ENCODE results near the gene CXorf58.

Gene CXorf58

GRCh38 chrX:23919706-23920320, 12.0 kb downstream of the CXorf58 start:
- peaks cover 3% of the 10 kb centered on the region for H3K36me3 Mint-ChIP-seq
- no peaks in the 10 kb centered on the region for H3K27me3 Mint-ChIP-seq
- H3K27ac Mint-ChIP-seq = no peak overlapping the region
- H3K9me3 Mint-ChIP-seq (ENCODE audit: low read depth) = no peaks in the 10 kb centered on the region
- H3K4me1 Mint-ChIP-seq (ENCODE audit: low read depth) = no peaks in the 10 kb centered on the region
- no peak overlapping the region for H3K4me3 Mint-ChIP-seq

GRCh38 chrX:23926015-23926414, 18.2 kb downstream of the CXorf58 start:
- Mint-ChIP-seq H3K9me3 (ENCODE audit: low read depth) (no peaks in the 10 kb centered on the region), H3K4me3 (no peak overlapping the region), H3K4me1 (ENCODE audit: low read depth) (peaks cover 2% of the 10 kb centered on the region), H3K36me3 (no peaks in the 10 kb centered on the region), H3K27me3 (no peaks in the 10 kb centered on the region), H3K27ac (no peak overlapping the region)

GRCh38 chrX:23930894-23931604, 23.2 kb downstream of the CXorf58 start:
- Mint-ChIP-seq H3K27me3 (no peaks in the 10 kb centered on the region), H3K36me3 (no peaks in the 10 kb centered on the region), H3K4me3 (no peak overlapping the region), H3K27ac (peak overlapping the region; percentile 43), H3K9me3 (ENCODE audit: low read depth) (no peaks in the 10 kb centered on the region), H3K4me1 (ENCODE audit: low read depth) (peaks cover 16% of the 10 kb centered on the region)

GRCh38 chrX:23932046-23932445, 24.2 kb downstream of the CXorf58 start:
- H3K27ac Mint-ChIP-seq = peak overlapping the region; percentile 34
- no peaks in the 10 kb centered on the region for H3K36me3 Mint-ChIP-seq
- H3K4me3 Mint-ChIP-seq = no peak overlapping the region
- no peaks in the 10 kb centered on the region for H3K27me3 Mint-ChIP-seq
- H3K4me1 Mint-ChIP-seq (ENCODE audit: low read depth) = peaks cover 16% of the 10 kb centered on the region
- no peaks in the 10 kb centered on the region for H3K9me3 Mint-ChIP-seq (ENCODE audit: low read depth)

- no peak overlapping the region for H3K27ac Mint-ChIP-seq
- peaks cover 16% of the 10 kb centered on the region for H3K4me1 Mint-ChIP-seq (ENCODE audit: low read depth)
- no peaks in the 10 kb centered on the region for H3K36me3 Mint-ChIP-seq
- H3K27me3 Mint-ChIP-seq = no peaks in the 10 kb centered on the region
- no peaks in the 10 kb centered on the region for H3K9me3 Mint-ChIP-seq (ENCODE audit: low read depth)
- no peak overlapping the region for H3K4me3 Mint-ChIP-seq
Measured at GRCh38 chrX:23935106-23935505, 27.3 kb downstream of the CXorf58 start.

GRCh38 chrX:23936180-23936579, 28.4 kb downstream of the CXorf58 start:
- no peaks in the 10 kb centered on the region for H3K27me3 Mint-ChIP-seq
- H3K36me3 Mint-ChIP-seq = no peaks in the 10 kb centered on the region
- H3K27ac Mint-ChIP-seq = no peak overlapping the region
- H3K4me3 Mint-ChIP-seq = no peak overlapping the region
- no peaks in the 10 kb centered on the region for H3K9me3 Mint-ChIP-seq (ENCODE audit: low read depth)
- H3K4me1 Mint-ChIP-seq (ENCODE audit: low read depth) = peaks cover 12% of the 10 kb centered on the region

GRCh38 chrX:23937100-23937499, 29.3 kb downstream of the CXorf58 start:
- no peak overlapping the region for H3K27ac Mint-ChIP-seq
- no peaks in the 10 kb centered on the region for H3K36me3 Mint-ChIP-seq
- no peaks in the 10 kb centered on the region for H3K9me3 Mint-ChIP-seq (ENCODE audit: low read depth)
- H3K4me1 Mint-ChIP-seq (ENCODE audit: low read depth) = peaks cover 4% of the 10 kb centered on the region
- H3K4me3 Mint-ChIP-seq = no peak overlapping the region
- no peaks in the 10 kb centered on the region for H3K27me3 Mint-ChIP-seq

GRCh38 chrX:23938690-23939089, 30.9 kb downstream of the CXorf58 start:
- H3K4me1 Mint-ChIP-seq (ENCODE audit: low read depth) = peaks cover 2% of the 10 kb centered on the region
- no peak overlapping the region for H3K4me3 Mint-ChIP-seq
- no peaks in the 10 kb centered on the region for H3K36me3 Mint-ChIP-seq
- H3K27me3 Mint-ChIP-seq = no peaks in the 10 kb centered on the region
- no peaks in the 10 kb centered on the region for H3K9me3 Mint-ChIP-seq (ENCODE audit: low read depth)
- no peak overlapping the region for H3K27ac Mint-ChIP-seq

GRCh38 chrX:23939203-23939602, 31.4 kb downstream of the CXorf58 start:
- peaks cover 2% of the 10 kb centered on the region for H3K4me1 Mint-ChIP-seq (ENCODE audit: low read depth)
- H3K4me3 Mint-ChIP-seq = no peak overlapping the region
- H3K9me3 Mint-ChIP-seq (ENCODE audit: low read depth) = no peaks in the 10 kb centered on the region
- no peaks in the 10 kb centered on the region for H3K27me3 Mint-ChIP-seq
- H3K36me3 Mint-ChIP-seq = no peaks in the 10 kb centered on the region
- no peak overlapping the region for H3K27ac Mint-ChIP-seq

- Mint-ChIP-seq H3K4me1 (ENCODE audit: low read depth) (peaks cover 5% of the 10 kb centered on the region), H3K36me3 (no peaks in the 10 kb centered on the region), H3K4me3 (no peak overlapping the region), H3K9me3 (ENCODE audit: low read depth) (no peaks in the 10 kb centered on the region), H3K27me3 (no peaks in the 10 kb centered on the region), H3K27ac (no peak overlapping the region)
Measured at GRCh38 chrX:23944234-23944633, 36.4 kb downstream of the CXorf58 start.

- Mint-ChIP-seq H3K27ac (no peak overlapping the region), H3K9me3 (ENCODE audit: low read depth) (no peaks in the 10 kb centered on the region), H3K4me1 (ENCODE audit: low read depth) (peaks cover 8% of the 10 kb centered on the region), H3K27me3 (no peaks in the 10 kb centered on the region), H3K4me3 (no peak overlapping the region), H3K36me3 (no peaks in the 10 kb centered on the region)
Measured at GRCh38 chrX:23945206-23945605, 37.4 kb downstream of the CXorf58 start.

- H3K36me3 Mint-ChIP-seq = peaks cover 2% of the 10 kb centered on the region
- H3K27me3 Mint-ChIP-seq = no peaks in the 10 kb centered on the region
- H3K27ac Mint-ChIP-seq = peak overlapping the region; percentile 54
- peak overlapping the region; percentile 83 for H3K4me3 Mint-ChIP-seq
- H3K4me1 Mint-ChIP-seq (ENCODE audit: low read depth) = peaks cover 31% of the 10 kb centered on the region
- no peaks in the 10 kb centered on the region for H3K9me3 Mint-ChIP-seq (ENCODE audit: low read depth)
Measured at GRCh38 chrX:23952391-23952790, 44.6 kb downstream of the CXorf58 start.

GRCh38 chrX:23952984-23953907, 45.4 kb downstream of the CXorf58 start:
- Mint-ChIP-seq H3K27me3 (no peaks in the 10 kb centered on the region), H3K9me3 (ENCODE audit: low read depth) (no peaks in the 10 kb centered on the region), H3K36me3 (peaks cover 2% of the 10 kb centered on the region), H3K4me3 (peak overlapping the region; percentile 83), H3K4me1 (ENCODE audit: low read depth) (peaks cover 32% of the 10 kb centered on the region), H3K27ac (peak overlapping the region; percentile 93)

GRCh38 chrX:23953908-23954269, 46.1 kb downstream of the CXorf58 start:
- peak overlapping the region; percentile 93 for H3K27ac Mint-ChIP-seq
- H3K27me3 Mint-ChIP-seq = no peaks in the 10 kb centered on the region
- H3K36me3 Mint-ChIP-seq = peaks cover 2% of the 10 kb centered on the region
- H3K4me1 Mint-ChIP-seq (ENCODE audit: low read depth) = peaks cover 34% of the 10 kb centered on the region
- no peaks in the 10 kb centered on the region for H3K9me3 Mint-ChIP-seq (ENCODE audit: low read depth)
- peak overlapping the region; percentile 83 for H3K4me3 Mint-ChIP-seq

GRCh38 chrX:23954396-23954795, 46.6 kb downstream of the CXorf58 start:
- Mint-ChIP-seq H3K36me3 (peaks cover 2% of the 10 kb centered on the region), H3K4me1 (ENCODE audit: low read depth) (peaks cover 37% of the 10 kb centered on the region), H3K9me3 (ENCODE audit: low read depth) (no peaks in the 10 kb centered on the region), H3K27ac (peak overlapping the region; percentile 54), H3K27me3 (no peaks in the 10 kb centered on the region), H3K4me3 (no peak overlapping the region)

Data from activated naive CD8-positive, alpha-beta T cell (primary cell).